ENCODE data around the gene AUTS2.
A peak's percentile ranks its signal among the peaks of the same experiment; 100 is the strongest.

The AUTS2 gene

GRCh38 chr7:69800495-69800894, 202.2 kb downstream of the AUTS2 start:
- peak; percentile 81 for DNase-seq

GRCh38 chr7:69801729-69802682, 203.7 kb downstream of the AUTS2 start:
- DNase-seq, result peak; percentile 67

- DNase-seq, result no peak
Observed at GRCh38 chr7:69803699-69804516, 205.6 kb downstream of the AUTS2 start.

- no peak for DNase-seq
Observed at GRCh38 chr7:69804962-69805361, 206.7 kb downstream of the AUTS2 start.

DNA sequence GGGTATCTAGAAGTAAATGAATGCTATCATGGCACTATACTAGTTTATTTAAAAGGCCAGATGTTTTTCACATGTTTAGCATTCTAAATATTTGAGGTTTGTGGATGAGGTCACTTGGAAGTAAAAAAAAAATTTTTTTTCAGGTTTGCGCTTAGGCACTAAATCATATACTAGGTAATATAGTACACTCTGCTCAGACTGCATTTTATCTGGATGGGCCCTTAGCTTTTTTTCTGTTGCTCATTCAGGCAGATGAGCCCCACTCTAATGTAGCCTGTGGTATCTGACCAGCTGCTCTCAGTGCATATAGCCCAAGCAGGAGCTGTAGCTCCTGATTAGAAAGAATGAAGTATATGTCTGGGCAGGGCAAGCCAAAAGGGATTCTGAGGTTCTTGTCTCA, 210.1 kb downstream of the AUTS2 start:
- DNase-seq, result no peak

DNA sequence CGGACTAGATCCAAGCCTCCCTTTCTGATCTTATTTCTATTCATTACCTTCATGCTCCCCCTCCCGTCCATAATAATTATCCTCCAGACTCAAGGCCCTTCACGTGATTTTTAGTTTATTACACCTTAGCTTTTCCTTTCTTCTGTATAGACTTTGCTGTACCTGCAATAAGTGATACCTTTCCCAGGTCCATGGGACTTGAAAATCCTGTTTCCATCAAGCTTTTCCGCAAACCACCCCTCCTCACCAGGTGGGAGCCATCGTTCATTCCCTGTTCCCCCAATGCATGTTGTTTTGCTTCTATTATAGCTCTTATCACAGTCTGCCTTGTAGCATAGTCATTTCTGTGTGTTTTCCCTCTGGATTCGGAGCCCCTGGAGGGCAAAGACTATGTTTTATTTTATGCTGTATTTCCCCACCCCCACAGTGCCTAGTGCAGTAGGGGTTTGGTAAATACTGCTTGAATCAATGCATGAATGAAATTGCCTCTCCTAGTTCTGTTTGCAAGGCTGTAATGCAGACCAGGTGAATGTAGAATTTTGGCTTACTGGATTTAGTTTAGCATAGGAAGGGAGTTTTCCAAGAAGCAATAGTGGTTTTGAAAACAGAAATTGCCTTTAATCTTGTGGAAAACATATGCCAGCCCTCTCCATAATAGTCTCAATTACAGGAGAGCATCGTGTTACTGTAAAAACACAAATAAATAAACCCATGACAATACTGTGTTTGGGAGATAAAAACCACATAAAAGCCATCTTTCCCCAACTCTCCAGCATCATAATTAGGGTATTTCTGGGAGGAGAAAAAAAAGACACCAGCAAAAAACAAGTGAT, 213.4 kb downstream of the AUTS2 start:
- DNase-seq, result no peak

- DNase-seq, result no peak
Observed at GRCh38 chr7:69812756-69813155, 214.5 kb downstream of the AUTS2 start.

- no peak for DNase-seq
Observed at GRCh38 chr7:69813637-69814240, 215.5 kb downstream of the AUTS2 start.

GRCh38 chr7:69814421-69814962, 216.2 kb downstream of the AUTS2 start:
- DNase-seq, result peak; percentile 31

- no peak for DNase-seq
Observed at GRCh38 chr7:69816501-69816900, 218.2 kb downstream of the AUTS2 start.

DNA sequence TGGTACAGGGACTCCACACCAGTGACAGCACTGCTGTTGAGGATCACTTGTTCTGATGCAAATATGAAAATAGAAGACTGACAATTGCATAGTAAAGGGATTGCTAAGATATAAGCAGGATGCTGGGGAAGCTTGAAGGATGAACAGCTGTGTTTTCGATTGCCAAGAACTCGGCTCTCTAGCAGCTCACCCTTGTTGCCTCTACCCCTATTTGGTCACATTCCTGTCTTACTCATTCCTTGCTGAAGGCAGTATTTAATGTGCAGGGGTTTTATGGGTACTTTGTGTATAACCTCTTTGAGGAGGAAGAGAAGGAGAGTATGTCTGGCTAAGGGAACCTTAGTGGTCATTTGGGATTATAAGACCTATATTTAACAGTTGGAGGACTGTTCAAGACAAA, 218.8 kb downstream of the AUTS2 start:
- no peak for DNase-seq

DNA sequence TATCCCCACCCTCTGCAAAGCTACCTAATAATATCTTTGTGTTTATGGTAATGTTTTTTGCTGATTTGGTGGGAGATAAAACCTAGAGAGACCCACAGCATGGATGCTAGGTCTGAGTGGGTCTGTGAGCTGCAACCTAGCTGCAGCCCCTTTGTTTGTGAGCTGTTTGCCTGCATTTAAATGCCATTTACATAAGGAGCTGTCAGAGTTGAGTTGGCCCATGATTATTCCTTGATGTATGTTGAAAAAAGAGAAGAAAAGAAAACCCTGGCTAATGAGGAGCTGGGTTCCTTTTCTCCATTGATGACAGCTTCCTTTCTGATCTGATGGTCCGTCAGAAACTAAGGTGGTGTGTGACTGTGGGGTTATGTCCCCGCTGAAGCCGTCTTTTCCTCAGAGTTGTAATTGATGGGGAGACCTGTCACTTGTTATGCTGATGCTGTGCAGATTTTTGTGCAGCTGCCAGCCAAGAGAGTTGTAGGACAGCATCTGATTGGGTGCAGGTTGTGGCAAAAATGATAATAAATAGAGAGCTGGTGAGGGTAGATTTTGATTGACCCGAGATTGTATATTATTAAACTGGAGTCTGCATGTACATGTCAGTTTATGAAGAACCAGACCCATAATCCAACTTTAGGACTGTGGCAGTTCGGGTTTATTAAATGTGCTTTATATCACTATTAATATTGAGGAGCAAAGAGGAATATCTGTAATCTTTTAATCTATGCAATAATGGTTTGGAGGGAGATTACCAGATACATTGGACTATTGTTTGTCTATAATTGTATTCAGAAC, 219.8 kb downstream of the AUTS2 start:
- no peak for DNase-seq

DNA sequence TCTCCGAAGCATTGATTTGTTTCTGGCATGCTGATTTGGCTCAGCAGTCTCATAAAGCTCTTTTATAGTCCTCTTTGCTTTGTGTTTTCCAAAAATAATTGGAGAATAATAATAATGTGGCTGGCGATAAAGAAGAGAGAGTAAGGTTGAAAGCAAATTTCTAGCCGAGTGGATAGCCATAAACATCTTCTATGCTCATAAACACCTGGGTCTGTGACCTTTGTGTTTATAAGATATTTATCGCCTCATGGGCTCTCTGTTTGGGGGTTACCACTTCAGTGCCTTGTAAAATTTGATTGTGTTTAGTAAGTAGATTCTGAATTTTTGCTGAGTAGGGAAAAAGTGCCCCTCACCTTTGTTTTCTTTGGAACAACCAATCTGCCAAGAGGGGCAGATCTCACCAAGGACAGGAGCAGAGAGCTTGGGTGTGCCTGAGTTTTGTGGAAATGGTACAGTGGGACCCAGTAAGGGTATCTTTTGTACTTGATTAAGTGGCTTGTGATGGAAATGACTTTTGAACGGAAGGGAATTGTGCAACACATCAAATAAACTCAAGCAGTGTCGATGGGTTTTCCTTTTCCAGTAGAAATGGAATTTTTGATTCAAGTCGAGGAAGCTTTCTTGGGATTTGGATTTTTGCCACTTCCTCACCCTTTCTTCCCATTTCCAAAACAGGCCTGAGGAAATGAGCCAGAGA, 220.5 kb downstream of the AUTS2 start:
- no peak for DNase-seq

DNA sequence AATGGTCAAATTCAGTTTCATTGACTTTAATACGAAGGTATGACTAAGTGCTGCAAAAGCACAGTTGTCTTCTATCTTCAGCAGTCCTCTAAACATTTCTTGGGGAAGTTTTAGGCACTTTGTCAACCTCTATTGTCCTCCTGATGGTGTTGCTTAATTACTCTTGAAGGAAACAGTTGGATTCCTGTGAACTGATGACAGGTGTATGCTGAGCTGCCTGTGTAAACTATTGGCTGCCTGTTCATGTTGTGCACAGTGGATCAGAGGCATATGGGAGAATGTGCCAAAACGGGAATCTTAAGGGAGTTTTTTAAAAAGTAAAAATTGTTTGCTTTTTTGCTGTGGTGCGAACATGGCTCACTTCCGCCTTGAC, 221.0 kb downstream of the AUTS2 start:
- DNase-seq, result no peak

GRCh38 chr7:69820479-69821192, 222.4 kb downstream of the AUTS2 start:
- DNase-seq, result no peak

DNA sequence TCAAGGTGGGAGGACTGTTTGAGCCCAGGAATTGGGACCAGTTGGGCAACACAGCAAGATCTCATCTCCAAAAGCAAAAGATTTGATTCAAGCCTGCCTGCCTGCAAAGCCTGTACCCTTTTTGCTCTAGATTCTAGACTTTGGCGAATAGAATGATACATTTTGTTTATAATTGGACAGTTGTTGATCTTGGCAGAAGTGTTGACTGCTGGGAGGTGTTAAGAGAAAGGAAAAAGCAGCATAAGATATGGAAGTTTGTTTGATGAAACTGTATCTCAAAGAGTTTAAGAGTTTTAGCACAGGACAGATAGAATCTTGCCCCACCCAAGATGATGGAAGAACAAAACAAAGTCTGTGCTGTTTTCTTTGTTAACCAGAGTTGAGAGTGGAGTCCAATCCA, 224.1 kb downstream of the AUTS2 start:
- DNase-seq, result no peak

DNA sequence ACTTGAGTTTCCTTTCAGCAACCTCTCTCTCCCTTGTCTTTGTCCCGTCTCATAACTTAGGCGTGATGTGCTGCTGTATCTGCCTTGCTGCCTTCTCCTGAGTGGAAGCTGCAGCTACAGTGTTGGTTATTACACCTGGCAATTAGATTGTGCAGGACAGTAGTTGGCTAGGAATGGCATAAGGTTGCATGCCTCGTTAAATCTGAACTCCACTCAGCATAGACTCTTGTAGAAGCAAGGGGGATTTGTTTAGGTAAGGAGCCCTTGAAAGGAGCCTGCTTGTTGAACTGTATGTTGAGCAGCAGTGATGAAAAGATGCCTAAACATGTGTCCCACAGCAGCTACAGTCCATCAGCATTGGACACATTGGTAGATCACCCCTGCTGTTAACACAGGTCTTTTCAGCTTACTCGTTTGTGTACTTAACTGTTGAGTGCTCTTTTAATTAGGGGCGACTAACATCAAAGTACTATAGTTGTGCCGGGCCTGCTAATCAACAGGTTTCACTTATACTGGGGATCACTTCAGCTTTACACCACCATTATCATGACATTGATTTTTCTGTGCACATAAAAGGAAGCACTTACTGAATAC, 225.0 kb downstream of the AUTS2 start:
- DNase-seq, result no peak

GRCh38 chr7:69825113-69825972, 227.1 kb downstream of the AUTS2 start:
- DNase-seq, result peak; percentile 25

DNA sequence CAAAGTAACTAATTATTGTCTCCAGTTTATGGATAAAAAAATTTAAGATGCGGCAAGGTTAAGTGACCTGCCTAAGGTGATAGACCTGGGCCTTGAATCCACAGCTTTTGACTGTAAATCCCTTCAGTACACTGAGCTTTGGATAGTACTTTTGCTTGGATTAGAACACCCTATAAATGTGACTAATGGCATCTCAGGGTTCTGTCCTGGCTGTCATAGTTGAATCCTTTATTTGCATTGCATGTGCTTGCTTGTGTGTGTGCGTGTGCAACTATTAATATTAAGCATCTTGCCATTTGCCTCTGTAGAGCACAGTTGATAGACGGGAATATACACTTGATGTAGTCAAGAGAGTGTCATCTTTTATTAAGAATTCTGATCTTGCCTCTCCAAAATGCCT, 228.0 kb downstream of the AUTS2 start:
- no peak for DNase-seq

Measured in hematopoietic multipotent progenitor cell treated with erythropoietin and hydrocortisone succinate and interleukin-3 and kit ligand, for 6 days (in vitro differentiated cells).